PC-3 (cell line): Measurements from ENCODE around the gene CNKSR3. TPM values are rescaled to one million over a fixed set of nuclear protein-coding genes. Genes with fewer than 3 reads are reported as not detected.

Experiments
- ATAC-seq: fragments of 200-7000 bp; cut with Tn5 transposase; 2 replicates; pipeline ENCODE4 v1.9.1; 2020; ENCODE audit warnings: mild to moderate bottlenecking, moderate library complexity
- BruUV-seq: library from RNA; stranded (reverse); fragments of 400-500 nt; replicated peaks from 2 replicates; lab custom pipeline; 2021; lab: Mats Ljungman, UMichigan
- CTCF ChIA-PET: fragments of 300-600 bp; sonication (Branson Sonifier 250); formaldehyde crosslinking; loops from one replicate; lab custom pipeline; 2022; ENCODE audit warnings: antibody characterized with exemption; lab: Charles Lee
- POLR2A ChIA-PET: fragments of 300-600 bp; sonication (Branson Sonifier 250); formaldehyde crosslinking; loops from one replicate; lab custom pipeline; 2022; ENCODE audit warnings: antibody characterized with exemption; ENCODE audit not compliant: unreplicated experiment; lab: Charles Lee
- DNase-seq: peaks from one replicate; pipeline ENCODE4 v3.0.0-alpha.2; 2015
- H2AFZ ChIP-seq: fragments of 300-600 bp; sonication (generic); 2 replicates; pipeline ENCODE4 v1.6.0; 2016; ENCODE audit warnings: antibody characterized with exemption, low read length
- H3F3A ChIP-seq: fragments of 300-600 bp; sonication (generic); one replicate; pipeline ENCODE4 v1.6.0; 2017; ENCODE audit warnings: antibody characterized with exemption, low read length, control low read depth, mild to moderate bottlenecking; ENCODE audit not compliant: unreplicated experiment
- H3K27ac ChIP-seq: fragments of 300-600 bp; sonication (generic); 2 replicates; pipeline ENCODE4 v1.5.1; 2016; ENCODE audit warnings: mild to moderate bottlenecking, low read length
- H3K27me3 ChIP-seq: fragments of 300-600 bp; sonication (generic); 2 replicates; pipeline ENCODE4 v1.6.1; 2016; ENCODE audit warnings: low read length, mixed read lengths
- H3K36me3 ChIP-seq: fragments of 300-600 bp; sonication (generic); 2 replicates; pipeline ENCODE4 v1.6.1; 2016; ENCODE audit warnings: low read depth, mixed run types, low read length, mixed read lengths
- H3K4me1 ChIP-seq: fragments of 300-600 bp; sonication (generic); 2 replicates; pipeline ENCODE4 v1.5.1; 2016; ENCODE audit warnings: low read length; ENCODE audit not compliant: insufficient read depth
- H3K4me2 ChIP-seq: fragments of 300-600 bp; sonication (generic); 2 replicates; pipeline ENCODE4 v1.6.0; 2016; ENCODE audit warnings: low read length
- H3K4me3 ChIP-seq: fragments of 300-600 bp; sonication (generic); 2 replicates; pipeline ENCODE4 v1.5.1; 2016; ENCODE audit warnings: mild to moderate bottlenecking, low read length, mixed read lengths
- H3K79me2 ChIP-seq: fragments of 300-600 bp; sonication (generic); 2 replicates; pipeline ENCODE4 v1.6.1; 2017; ENCODE audit warnings: low read length, mixed read lengths
- H3K9ac ChIP-seq: fragments of 300-600 bp; sonication (generic); 2 replicates; pipeline ENCODE4 v1.6.0; 2016; ENCODE audit warnings: mild to moderate bottlenecking, low read length
- H3K9me2 ChIP-seq: fragments of 300-600 bp; sonication (generic); replicated peaks from 2 replicates; pipeline ENCODE4 v1.6.1; 2016; ENCODE audit warnings: mixed run types, low read length, mixed read lengths
- H3K9me3 ChIP-seq: fragments of 300-600 bp; sonication (generic); 2 replicates; pipeline ENCODE4 v1.6.1; 2016; ENCODE audit warnings: low read length, mixed read lengths
- H4K20me1 ChIP-seq: fragments of 300-600 bp; sonication (generic); 2 replicates; pipeline ENCODE4 v1.6.1; 2016; ENCODE audit warnings: low read length, mixed read lengths
- CTCF ChIP-seq: fragments of 300-600 bp; sonication (generic); conservative IDR thresholded peaks from 2 replicates; pipeline ENCODE4 v1.5.1; 2017; ENCODE audit warnings: antibody characterized with exemption, low read depth, mild to moderate bottlenecking, low read length
- EZH2 ChIP-seq: fragments of 300-600 bp; sonication (generic); IDR thresholded peaks from one replicate; pipeline ENCODE4 v1.6.1; 2017; ENCODE audit warnings: antibody characterized with exemption, mild to moderate bottlenecking, low read length; ENCODE audit not compliant: unreplicated experiment
- EZH2phosphoT487 ChIP-seq: fragments of 300-600 bp; sonication (generic); IDR thresholded peaks from 2 replicates; pipeline ENCODE4 v1.6.1; 2018; ENCODE audit warnings: mild to moderate bottlenecking, antibody characterized with exemption, low read length, borderline replicate concordance
- intact Hi-C: fragments of 100-400 bp; cut with micrococcal nuclease; formaldehyde crosslinking; loops from 2 replicates; pipeline ENCODE4 v1.9.0; 2023
- total RNA-seq: library from RNA; depleted of rRNA; stranded (reverse); fragments of >200 nt; gene quantifications from 2 replicates; pipeline ENCODE4 v1.2.3, GENCODE V29; 2014

The CNKSR3 gene
- total RNA-seq, 1 experiment from 2014 or later: 3.2 TPM

GRCh38 chr6:154408891-154409500 is 101.5 kb downstream of the CNKSR3 start:
- H3K4me1 ChIP-seq: peaks cover 20% of the 10 kb centered on the region
- TF ChIP-seq CTCF (peak; percentile 59), EZH2phosphoT487 (no peak)
- no peaks in the 10 kb centered on the region for H3K9me3 ChIP-seq
- no peak overlapping the region for H3K27ac ChIP-seq
- ChIA-PET POLR2A (no interaction called here), CTCF (no interaction called here)
- H3K36me3 ChIP-seq: no peaks in the 10 kb centered on the region
- no peaks in the 10 kb centered on the region for H3K9me2 ChIP-seq
- intact Hi-C loops: no loop called here
- no peaks in the 10 kb centered on the region for H3K79me2 ChIP-seq
- no TSS peak for BruUV-seq
- H3K9ac ChIP-seq: no peak overlapping the region
- no peaks in the 10 kb centered on the region for H3K27me3 ChIP-seq
- H4K20me1 ChIP-seq: no peaks in the 10 kb centered on the region
- peak; percentile 55 for DNase-seq
- ATAC-seq: peak; percentile 47
- no peak overlapping the region for H2AFZ ChIP-seq
- H3K4me3 ChIP-seq: no peak overlapping the region
- H3F3A ChIP-seq: peaks cover 5% of the 10 kb centered on the region
- no peak overlapping the region for H3K4me2 ChIP-seq

- Histone ChIP-seq H3K27me3 (no peaks in the 10 kb centered on the region), H2AFZ (no peak overlapping the region), H3K79me2 (no peaks in the 10 kb centered on the region), H3K4me3 (no peak overlapping the region), H3K9me2 (no peaks in the 10 kb centered on the region), H3K36me3 (no peaks in the 10 kb centered on the region), H4K20me1 (no peaks in the 10 kb centered on the region), H3K27ac (no peak overlapping the region), H3F3A (peaks cover 5% of the 10 kb centered on the region), H3K9ac (no peak overlapping the region), H3K4me2 (no peak overlapping the region), H3K4me1 (peaks cover 26% of the 10 kb centered on the region), H3K9me3 (no peaks in the 10 kb centered on the region)
- ChIA-PET CTCF (no interaction called here), POLR2A (no interaction called here)
- no TSS peak for BruUV-seq
- DNase-seq (no peak), ATAC-seq (no peak)
- intact Hi-C loops: no loop called here
- TF ChIP-seq EZH2 (no peak), CTCF (no peak), EZH2phosphoT487 (no peak)
Observed at GRCh38 chr6:154407440-154407839, 103.0 kb downstream of the CNKSR3 start.

- POLR2A ChIA-PET: no interaction called here
- CTCF ChIA-PET: no interaction called here
- Histone ChIP-seq H3K27ac (no peak overlapping the region), H3K9me2 (no peaks in the 10 kb centered on the region), H3K4me2 (no peak overlapping the region), H3K36me3 (no peaks in the 10 kb centered on the region), H2AFZ (no peak overlapping the region), H3K4me1 (peaks cover 29% of the 10 kb centered on the region), H3K79me2 (no peaks in the 10 kb centered on the region), H3F3A (peaks cover 5% of the 10 kb centered on the region), H3K4me3 (no peak overlapping the region), H4K20me1 (no peaks in the 10 kb centered on the region), H3K9ac (no peak overlapping the region), H3K27me3 (no peaks in the 10 kb centered on the region), H3K9me3 (no peaks in the 10 kb centered on the region)
- intact Hi-C loops: no loop called here
- no TSS peak for BruUV-seq
- ATAC-seq (no peak), DNase-seq (no peak)
- TF ChIP-seq CTCF (no peak), EZH2 (no peak), EZH2phosphoT487 (no peak)
Observed at GRCh38 chr6:154406869-154407268, 103.6 kb downstream of the CNKSR3 start.
